LNCaP clone FGC (cell line): ENCODE measurements around the gene HCFC1R1.

Experiments
- DNase-seq: peaks from one replicate; pipeline ENCODE4 v3.0.0-alpha.2; 2011; ENCODE audit warnings: low read depth
- H3K4me3 ChIP-seq: 2 replicates; pipeline ENCODE4 v1.5.1; 2011; ENCODE audit warnings: mild to moderate bottlenecking, low read depth, low read length, control low read depth
- TF ChIP-seq, protein P1 (sequence below): IDR thresholded peaks from 2 replicates; pipeline ENCODE4 v1.5.1; 2012; ENCODE audit warnings: mild to moderate bottlenecking; ENCODE audit not compliant: control insufficient read depth, insufficient read depth; ENCODE audit errors: extremely low read depth

The HCFC1R1 gene

DNA sequence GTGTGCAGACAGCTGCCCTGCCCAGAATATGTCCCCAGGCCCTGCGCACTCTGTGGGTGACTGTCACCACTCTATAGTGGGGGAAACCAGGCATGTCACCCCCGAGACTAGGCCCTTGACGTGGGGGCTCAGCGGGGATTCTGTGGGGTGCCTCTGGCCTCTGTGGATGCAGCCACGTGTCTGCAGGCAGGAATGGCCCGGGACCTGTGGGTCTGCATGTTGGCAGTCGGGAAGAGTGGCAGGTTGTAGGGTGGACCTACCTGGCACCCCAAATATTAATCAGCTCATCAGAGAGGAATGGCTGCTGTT lies 42.7 kb upstream of the HCFC1R1 start:
- no peak for DNase-seq
- no peak overlapping the region for H3K4me3 ChIP-seq
- TF ChIP-seq, protein P1, sequence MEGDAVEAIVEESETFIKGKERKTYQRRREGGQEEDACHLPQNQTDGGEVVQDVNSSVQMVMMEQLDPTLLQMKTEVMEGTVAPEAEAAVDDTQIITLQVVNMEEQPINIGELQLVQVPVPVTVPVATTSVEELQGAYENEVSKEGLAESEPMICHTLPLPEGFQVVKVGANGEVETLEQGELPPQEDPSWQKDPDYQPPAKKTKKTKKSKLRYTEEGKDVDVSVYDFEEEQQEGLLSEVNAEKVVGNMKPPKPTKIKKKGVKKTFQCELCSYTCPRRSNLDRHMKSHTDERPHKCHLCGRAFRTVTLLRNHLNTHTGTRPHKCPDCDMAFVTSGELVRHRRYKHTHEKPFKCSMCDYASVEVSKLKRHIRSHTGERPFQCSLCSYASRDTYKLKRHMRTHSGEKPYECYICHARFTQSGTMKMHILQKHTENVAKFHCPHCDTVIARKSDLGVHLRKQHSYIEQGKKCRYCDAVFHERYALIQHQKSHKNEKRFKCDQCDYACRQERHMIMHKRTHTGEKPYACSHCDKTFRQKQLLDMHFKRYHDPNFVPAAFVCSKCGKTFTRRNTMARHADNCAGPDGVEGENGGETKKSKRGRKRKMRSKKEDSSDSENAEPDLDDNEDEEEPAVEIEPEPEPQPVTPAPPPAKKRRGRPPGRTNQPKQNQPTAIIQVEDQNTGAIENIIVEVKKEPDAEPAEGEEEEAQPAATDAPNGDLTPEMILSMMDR: no peak

DNA sequence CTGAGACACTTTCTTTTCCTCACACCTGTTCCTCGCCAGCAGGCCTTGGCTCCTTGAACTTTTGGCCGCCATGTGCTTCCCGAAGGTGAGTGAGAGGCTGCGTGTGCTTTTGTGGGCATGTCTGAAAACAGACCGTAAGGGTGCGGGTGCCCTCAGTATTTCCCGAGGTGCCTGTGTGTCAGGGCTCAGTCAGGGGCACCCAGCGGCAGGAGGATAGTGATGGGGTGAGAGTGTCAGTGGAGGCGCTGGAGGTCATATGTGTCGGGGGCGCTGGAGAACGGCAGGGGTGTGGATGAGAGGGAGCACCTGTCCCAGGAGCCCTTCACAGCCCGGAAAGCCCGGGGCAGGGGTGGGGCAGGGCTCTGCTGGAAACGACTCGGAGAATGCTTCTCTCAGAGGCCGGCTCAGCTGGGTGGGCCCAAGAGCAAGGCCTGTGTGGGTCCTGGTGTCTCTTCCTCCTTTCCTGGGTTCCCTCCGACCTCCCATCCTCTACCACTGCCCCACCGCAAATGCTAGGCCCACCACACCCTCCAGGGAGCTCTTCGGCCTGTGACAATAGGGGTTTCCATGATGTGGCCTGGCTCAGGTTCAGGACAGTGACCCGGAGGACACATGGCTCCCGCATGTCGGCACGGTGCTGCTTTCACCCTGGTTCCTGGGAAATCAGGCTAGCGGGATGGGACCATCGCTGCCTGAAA lies 42.1 kb upstream of the HCFC1R1 start:
- no peak for DNase-seq
- H3K4me3 ChIP-seq: 0 out of 2 replicates have a peak overlapping the region, but pooled peaks have one; percentile 9
- TF ChIP-seq, protein P1: no peak

DNA sequence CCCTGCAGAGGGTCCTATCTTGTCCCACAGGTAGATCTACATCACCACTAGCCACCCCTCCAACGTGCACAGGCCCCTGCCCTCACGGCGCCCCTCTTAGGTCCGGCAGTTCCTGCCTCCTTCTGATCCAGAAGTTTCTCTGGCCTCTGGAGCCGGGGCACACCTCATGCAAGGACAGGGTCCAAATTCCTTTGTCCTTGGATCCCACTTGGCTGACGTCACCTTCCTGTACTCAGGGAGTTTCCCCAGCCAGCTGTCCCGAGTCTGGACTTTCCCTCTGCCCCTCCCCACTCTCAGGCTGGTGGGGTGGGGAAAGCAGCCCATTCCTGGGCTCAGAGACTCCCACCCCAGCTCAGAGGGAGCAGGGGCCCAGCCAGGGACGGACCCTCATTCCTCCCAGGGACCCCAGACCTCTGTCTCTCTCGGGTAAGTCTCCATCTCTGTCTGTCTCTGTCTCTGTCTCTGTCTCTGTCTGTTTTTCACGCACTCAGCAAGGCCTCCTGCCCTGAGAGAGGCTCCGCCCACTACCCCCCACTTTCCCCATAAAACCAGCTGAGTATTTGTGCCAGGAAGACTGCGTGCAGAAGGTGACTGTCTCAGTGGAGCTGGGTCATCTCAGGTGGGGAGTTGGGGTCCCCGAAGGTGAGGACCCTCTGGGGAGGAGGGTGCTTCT lies 41.5 kb upstream of the HCFC1R1 start, which contains the start of gene IL32:
Gene IL32, plus strand, starts transcription at position 572 of the 673 bp plus-strand sequence. CDS start 172 bp downstream, outside the sequence.
- H3K4me3 ChIP-seq: 0 out of 2 replicates have a peak within 1 kb of the TSS, but pooled peaks have one; percentile 9
- TF ChIP-seq, protein P1: no peak
- DNase-seq: no peak

DNA sequence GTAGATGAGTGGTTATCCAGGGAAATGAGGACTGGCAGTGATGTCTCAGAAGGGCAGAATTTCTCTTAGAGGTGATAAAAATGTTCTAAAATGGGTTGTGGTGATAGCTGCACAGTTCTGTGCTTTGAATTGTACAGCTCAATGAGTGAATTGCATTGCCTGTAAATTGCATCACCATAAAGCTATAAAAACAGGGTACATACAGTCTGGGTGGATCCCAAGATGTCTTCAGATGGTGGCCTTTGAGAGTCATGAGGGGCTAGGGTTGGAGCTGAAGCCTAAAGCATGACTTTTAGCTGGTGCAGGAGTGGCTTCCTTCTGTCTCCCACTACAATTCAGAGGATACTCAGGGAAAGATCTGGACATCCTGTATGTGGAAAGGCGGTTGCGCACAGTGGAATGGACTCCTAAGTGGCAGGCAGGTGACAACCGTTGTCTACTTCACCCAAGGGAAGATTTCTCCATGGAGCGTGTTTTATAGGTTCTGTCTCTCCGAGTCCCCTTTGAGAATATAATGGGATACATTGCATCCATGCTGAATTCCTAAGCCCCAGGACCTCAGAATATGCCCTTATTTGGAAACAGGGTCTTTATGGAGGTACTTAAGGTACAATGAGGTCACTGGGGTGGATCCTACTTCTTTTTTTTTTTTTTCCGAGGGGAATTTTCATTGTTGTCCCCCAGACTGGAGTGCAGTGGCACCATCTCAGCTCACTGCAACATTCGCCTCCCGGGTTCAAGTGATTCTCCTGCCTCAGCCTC lies 40.1 kb upstream of the HCFC1R1 start:
- H3K4me3 ChIP-seq: no peak overlapping the region
- TF ChIP-seq, protein P1: no peak
- no peak for DNase-seq

DNA sequence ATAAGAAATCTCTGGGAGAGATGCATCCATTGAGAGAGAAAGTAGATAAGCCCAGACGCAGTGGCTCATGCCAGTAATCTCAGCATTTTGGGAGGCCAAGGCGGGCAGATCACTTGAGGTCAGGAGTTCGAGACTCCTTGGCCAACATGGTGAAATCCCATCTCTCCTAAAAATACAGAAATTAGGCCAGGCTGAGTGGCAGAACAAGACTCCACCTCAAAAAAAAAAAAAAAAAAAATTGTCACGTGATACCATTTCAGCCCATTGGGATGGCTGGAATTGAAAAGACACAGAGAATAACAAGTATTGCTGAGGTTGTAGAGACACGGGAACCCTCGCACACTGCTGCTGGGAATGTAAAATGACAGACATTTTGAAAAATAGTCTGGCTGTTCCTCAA lies 38.8 kb upstream of the HCFC1R1 start:
- H3K4me3 ChIP-seq: no peak overlapping the region
- DNase-seq: no peak
- TF ChIP-seq, protein P1: no peak

DNA sequence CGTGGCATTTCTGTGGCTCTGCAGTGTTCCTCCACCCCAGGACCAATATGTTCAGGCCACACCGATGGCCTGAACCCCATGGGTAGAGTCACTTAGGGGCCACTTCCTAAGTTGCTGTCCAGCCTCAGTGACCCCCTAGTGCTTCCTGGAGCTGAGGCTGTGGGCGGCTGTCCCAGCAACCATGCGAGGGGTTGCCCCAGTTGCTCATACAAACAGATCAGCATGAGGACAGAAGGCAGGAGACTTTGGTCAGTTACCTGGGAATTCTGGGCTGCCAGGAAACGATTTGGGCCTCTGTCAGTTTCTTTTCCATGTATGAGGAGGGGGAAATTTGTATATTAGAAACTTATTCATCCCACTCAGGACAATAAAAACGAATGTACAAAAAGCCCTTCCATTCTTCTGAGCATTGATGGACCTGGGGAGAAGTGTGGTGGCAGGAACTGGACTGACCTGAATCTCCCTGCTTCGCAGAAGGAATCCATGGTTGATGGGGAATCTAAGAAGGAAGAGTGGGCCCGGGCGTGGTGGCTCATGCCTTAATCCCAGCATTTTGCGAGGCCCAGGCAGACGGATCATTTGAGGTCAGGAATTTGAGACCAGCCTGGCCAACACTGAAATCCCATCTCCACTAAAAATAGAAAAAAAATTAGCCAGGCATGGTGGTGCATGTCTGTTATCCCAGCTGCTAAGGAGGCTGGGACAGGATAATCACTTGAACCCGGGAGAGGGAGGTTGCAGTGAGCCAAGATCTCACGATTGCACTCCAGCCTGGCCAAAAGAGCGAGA lies 36.8 kb upstream of the HCFC1R1 start:
- TF ChIP-seq, protein P1: no peak
- no peak for DNase-seq
- H3K4me3 ChIP-seq: no peak overlapping the region
